ENCODE measurements around the gene SNRK.

DNA sequence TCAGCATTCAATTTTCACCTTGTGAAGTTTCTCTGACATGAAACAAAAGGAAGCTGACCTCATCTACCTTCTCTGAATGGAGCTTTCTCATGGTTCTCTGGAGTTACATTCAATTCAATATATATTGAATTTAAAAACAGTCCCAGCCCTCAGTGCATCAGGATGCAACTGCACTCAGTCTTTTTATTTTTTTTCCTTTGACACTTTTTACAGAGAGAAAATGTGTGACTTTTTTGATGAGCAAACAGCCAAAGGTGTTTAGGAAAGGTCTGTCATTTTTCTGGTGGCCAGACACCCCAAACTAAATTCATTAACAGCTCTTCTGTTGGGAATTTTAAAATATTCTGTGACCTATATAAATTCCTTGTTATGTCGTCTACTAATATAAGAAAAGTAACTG lies 19.3 kb upstream of the SNRK start:
- TF ChIP-seq CTCF (IDR thresholded peaks at IDR 0.05) (no peak), POLR2A (IDR thresholded peaks at IDR 0.05; ENCODE audit: low read depth) (no peak)

Data from esophagus muscularis mucosa (tissue), 3 donors.